OCI-LY3 (cell line): ENCODE data around the gene FAF2.

Experiments
- H2AFZ ChIP-seq: fragments of 200-600, 300-600 bp; shearing (Covaris generic); 2 replicates; pipeline ENCODE4 v1.6.0; 2014; ENCODE audit warnings: antibody characterized with exemption, low read depth, low read length
- H3K27ac ChIP-seq: fragments of 200-600, 300-600 bp; sonication (generic); 2 replicates; pipeline ENCODE4 v1.5.1; 2014; ENCODE audit warnings: mild to moderate bottlenecking, low read length, moderate library complexity, mixed read lengths
- H3K27me3 ChIP-seq: fragments of 200-600, 300-600 bp; sonication (generic); 2 replicates; pipeline ENCODE4 v1.6.1; 2014; ENCODE audit warnings: low read depth, low read length, mixed read lengths
- H3K36me3 ChIP-seq: fragments of 200-600, 300-600 bp; sonication (generic); replicated peaks from 2 replicates; pipeline ENCODE3; 2014; ENCODE audit warnings: low read depth, low read length, mixed read lengths
- H3K4me1 ChIP-seq: fragments of 300-600, 200-600 bp; sonication (generic); 2 replicates; pipeline ENCODE4 v1.6.1; 2014; ENCODE audit warnings: low read length, mixed read lengths
- H3K4me2 ChIP-seq: fragments of 200-600, 300-600 bp; sonication (generic); 2 replicates; pipeline ENCODE4 v1.6.1; 2014; ENCODE audit warnings: low read length, mixed read lengths
- H3K4me3 ChIP-seq: fragments of 300-600, 200-600 bp; sonication (generic); 2 replicates; pipeline ENCODE4 v1.5.1; 2014; ENCODE audit warnings: antibody characterized with exemption, mild to moderate bottlenecking, low read length, moderate library complexity
- H3K79me2 ChIP-seq: fragments of 300-600, 200-600 bp; shearing (Covaris generic); 2 replicates; pipeline ENCODE4 v1.6.1; 2014; ENCODE audit warnings: mild to moderate bottlenecking, low read length, mixed read lengths
- H3K9ac ChIP-seq: fragments of 300-600, 200-600 bp; shearing (Covaris generic); 2 replicates; pipeline ENCODE4 v1.6.0; 2014; ENCODE audit warnings: mild to moderate bottlenecking, low read length, moderate library complexity
- H3K9me3 ChIP-seq: fragments of 200-600, 300-600 bp; shearing (Covaris generic); 2 replicates; pipeline ENCODE4 v1.6.1; 2014; ENCODE audit warnings: low read length, mixed read lengths; ENCODE audit not compliant: insufficient read depth
- H4K20me1 ChIP-seq: fragments of 200-600, 300-600 bp; sonication (generic); 2 replicates; pipeline ENCODE4 v1.6.1; 2016; ENCODE audit warnings: low read length, mixed read lengths; ENCODE audit not compliant: insufficient read depth
- EZH2phosphoT487 ChIP-seq: fragments of 200-600 bp; shearing (Covaris generic); IDR thresholded peaks from 2 replicates; pipeline ENCODE4 v1.6.1; 2018; ENCODE audit warnings: antibody characterized with exemption, mixed run types, low read depth
- TF ChIP-seq, protein P1 (sequence below): fragments of 200-600, 300-600 bp; sonication (generic); IDR thresholded peaks from 2 replicates; pipeline ENCODE4 v1.5.1; 2014; ENCODE audit warnings: antibody characterized with exemption, low read length, low read depth

Gene FAF2

GRCh38 chr5:176534640-176535039, 86.5 kb downstream of the FAF2 start:
- peak overlapping the region; percentile 94 for H3K4me3 ChIP-seq
- peaks cover 31% of the 10 kb centered on the region for H3K4me1 ChIP-seq
- no peaks in the 10 kb centered on the region for H3K9me3 ChIP-seq
- H3K79me2 ChIP-seq, result peaks cover 55% of the 10 kb centered on the region
- H3K27me3 ChIP-seq, result no peaks in the 10 kb centered on the region
- TF ChIP-seq EZH2phosphoT487, result no peak
- TF ChIP-seq, protein P1, sequence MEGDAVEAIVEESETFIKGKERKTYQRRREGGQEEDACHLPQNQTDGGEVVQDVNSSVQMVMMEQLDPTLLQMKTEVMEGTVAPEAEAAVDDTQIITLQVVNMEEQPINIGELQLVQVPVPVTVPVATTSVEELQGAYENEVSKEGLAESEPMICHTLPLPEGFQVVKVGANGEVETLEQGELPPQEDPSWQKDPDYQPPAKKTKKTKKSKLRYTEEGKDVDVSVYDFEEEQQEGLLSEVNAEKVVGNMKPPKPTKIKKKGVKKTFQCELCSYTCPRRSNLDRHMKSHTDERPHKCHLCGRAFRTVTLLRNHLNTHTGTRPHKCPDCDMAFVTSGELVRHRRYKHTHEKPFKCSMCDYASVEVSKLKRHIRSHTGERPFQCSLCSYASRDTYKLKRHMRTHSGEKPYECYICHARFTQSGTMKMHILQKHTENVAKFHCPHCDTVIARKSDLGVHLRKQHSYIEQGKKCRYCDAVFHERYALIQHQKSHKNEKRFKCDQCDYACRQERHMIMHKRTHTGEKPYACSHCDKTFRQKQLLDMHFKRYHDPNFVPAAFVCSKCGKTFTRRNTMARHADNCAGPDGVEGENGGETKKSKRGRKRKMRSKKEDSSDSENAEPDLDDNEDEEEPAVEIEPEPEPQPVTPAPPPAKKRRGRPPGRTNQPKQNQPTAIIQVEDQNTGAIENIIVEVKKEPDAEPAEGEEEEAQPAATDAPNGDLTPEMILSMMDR, result no peak
- H3K36me3 ChIP-seq, result peaks cover 29% of the 10 kb centered on the region
- H2AFZ ChIP-seq, result no peak overlapping the region
- H3K9ac ChIP-seq, result peak overlapping the region; percentile 97
- H4K20me1 ChIP-seq, result peaks cover 37% of the 10 kb centered on the region
- H3K27ac ChIP-seq, result peak overlapping the region; percentile 79
- peak overlapping the region; percentile 90 for H3K4me2 ChIP-seq

GRCh38 chr5:176535101-176535663, 87.0 kb downstream of the FAF2 start:
- Histone ChIP-seq H3K4me1 (peaks cover 31% of the 10 kb centered on the region), H3K9ac (peak overlapping the region; percentile 97), H3K27ac (peak overlapping the region; percentile 79), H2AFZ (no peak overlapping the region), H3K79me2 (peaks cover 55% of the 10 kb centered on the region), H3K36me3 (peaks cover 28% of the 10 kb centered on the region), H3K4me3 (peak overlapping the region; percentile 94), H3K27me3 (no peaks in the 10 kb centered on the region), H3K9me3 (no peaks in the 10 kb centered on the region), H4K20me1 (peaks cover 37% of the 10 kb centered on the region), H3K4me2 (peak overlapping the region; percentile 90)
- TF ChIP-seq, protein P1, result no peak
- no peak for TF ChIP-seq EZH2phosphoT487

GRCh38 chr5:176535664-176536131, 87.5 kb downstream of the FAF2 start:
- H2AFZ ChIP-seq, result no peak overlapping the region
- no peak for TF ChIP-seq EZH2phosphoT487
- TF ChIP-seq, protein P1, result no peak
- no peaks in the 10 kb centered on the region for H3K27me3 ChIP-seq
- H4K20me1 ChIP-seq, result peaks cover 37% of the 10 kb centered on the region
- H3K27ac ChIP-seq, result peak overlapping the region; percentile 79
- H3K9me3 ChIP-seq, result no peaks in the 10 kb centered on the region
- peaks cover 31% of the 10 kb centered on the region for H3K4me1 ChIP-seq
- peak overlapping the region; percentile 94 for H3K4me3 ChIP-seq
- H3K9ac ChIP-seq, result peak overlapping the region; percentile 97
- H3K4me2 ChIP-seq, result peak overlapping the region; percentile 90
- H3K79me2 ChIP-seq, result peaks cover 55% of the 10 kb centered on the region
- H3K36me3 ChIP-seq, result peaks cover 28% of the 10 kb centered on the region

DNA sequence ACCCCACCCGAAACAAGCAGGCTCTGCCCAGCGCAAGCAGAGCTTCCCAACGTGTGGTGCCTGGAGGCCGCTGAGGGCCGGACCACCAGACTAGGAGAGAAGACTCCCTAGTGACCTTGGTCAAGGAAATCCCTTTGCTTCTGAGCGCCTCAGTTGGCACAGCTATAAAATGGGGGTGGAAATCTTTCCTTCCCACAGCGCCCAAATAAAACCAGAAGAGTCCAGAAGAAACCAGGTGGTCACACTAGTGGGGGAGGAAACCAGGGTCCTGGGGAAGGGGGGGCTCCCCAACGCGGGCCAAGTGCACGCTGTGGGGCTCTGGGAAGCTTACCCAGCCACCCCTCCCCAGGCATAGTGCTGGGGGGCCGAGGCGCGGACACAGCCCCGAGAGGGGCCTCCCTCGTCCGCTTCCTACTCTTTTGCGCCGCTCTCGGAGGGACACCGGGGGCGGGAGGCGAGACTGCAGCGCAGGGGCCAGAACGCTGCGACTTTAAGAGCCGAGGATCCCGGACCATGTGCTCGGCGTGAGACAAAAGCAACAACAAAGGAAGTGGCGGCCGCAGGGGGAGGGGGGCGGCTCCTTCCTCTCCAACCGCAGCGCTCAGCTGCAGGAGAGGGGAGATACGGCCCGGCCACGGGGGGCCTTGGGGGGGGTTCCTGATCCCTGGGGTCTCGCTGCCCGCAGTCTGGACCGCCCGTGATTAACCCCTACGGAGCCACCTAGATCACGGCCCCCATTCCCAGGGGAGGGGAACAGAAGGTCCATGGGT, 88.1 kb downstream of the FAF2 start:
- Histone ChIP-seq H3K4me1 (peaks cover 34% of the 10 kb centered on the region), H3K27me3 (no peaks in the 10 kb centered on the region), H3K4me3 (peak overlapping the region; percentile 94), H4K20me1 (peaks cover 34% of the 10 kb centered on the region), H3K9me3 (no peaks in the 10 kb centered on the region), H3K27ac (peak overlapping the region; percentile 79), H3K36me3 (peaks cover 24% of the 10 kb centered on the region), H2AFZ (no peak overlapping the region), H3K4me2 (peak overlapping the region; percentile 90), H3K9ac (peak overlapping the region; percentile 97), H3K79me2 (peaks cover 55% of the 10 kb centered on the region)
- TF ChIP-seq, protein P1, result no peak
- TF ChIP-seq EZH2phosphoT487, result no peak
